PC-3 (cell line): ENCODE measurements around the gene IRX1. TPM values are rescaled to one million over a fixed set of nuclear protein-coding genes. Genes with fewer than 3 reads are reported as not detected.

Experiments
- ATAC-seq: fragments of 200-7000 bp; cut with Tn5 transposase; 2 replicates; pipeline ENCODE4 v1.9.1; 2020; ENCODE audit warnings: mild to moderate bottlenecking, moderate library complexity
- BruUV-seq: library from RNA; stranded (reverse); fragments of 400-500 nt; replicated peaks from 2 replicates; lab custom pipeline; 2021; lab: Mats Ljungman, UMichigan
- CTCF ChIA-PET: fragments of 300-600 bp; sonication (Branson Sonifier 250); formaldehyde crosslinking; loops from one replicate; lab custom pipeline; 2022; ENCODE audit warnings: antibody characterized with exemption; lab: Charles Lee
- POLR2A ChIA-PET: fragments of 300-600 bp; sonication (Branson Sonifier 250); formaldehyde crosslinking; loops from one replicate; lab custom pipeline; 2022; ENCODE audit warnings: antibody characterized with exemption; ENCODE audit not compliant: unreplicated experiment; lab: Charles Lee
- DNase-seq: peaks from one replicate; pipeline ENCODE4 v3.0.0-alpha.2; 2015
- H2AFZ ChIP-seq: fragments of 300-600 bp; sonication (generic); 2 replicates; pipeline ENCODE4 v1.6.0; 2016; ENCODE audit warnings: antibody characterized with exemption, low read length
- H3F3A ChIP-seq: fragments of 300-600 bp; sonication (generic); one replicate; pipeline ENCODE4 v1.6.0; 2017; ENCODE audit warnings: antibody characterized with exemption, low read length, control low read depth, mild to moderate bottlenecking; ENCODE audit not compliant: unreplicated experiment
- H3K27ac ChIP-seq: fragments of 300-600 bp; sonication (generic); 2 replicates; pipeline ENCODE4 v1.5.1; 2016; ENCODE audit warnings: mild to moderate bottlenecking, low read length
- H3K27me3 ChIP-seq: fragments of 300-600 bp; sonication (generic); 2 replicates; pipeline ENCODE4 v1.6.1; 2016; ENCODE audit warnings: low read length, mixed read lengths
- H3K36me3 ChIP-seq: fragments of 300-600 bp; sonication (generic); 2 replicates; pipeline ENCODE4 v1.6.1; 2016; ENCODE audit warnings: low read depth, mixed run types, low read length, mixed read lengths
- H3K4me1 ChIP-seq: fragments of 300-600 bp; sonication (generic); 2 replicates; pipeline ENCODE4 v1.5.1; 2016; ENCODE audit warnings: low read length; ENCODE audit not compliant: insufficient read depth
- H3K4me2 ChIP-seq: fragments of 300-600 bp; sonication (generic); 2 replicates; pipeline ENCODE4 v1.6.0; 2016; ENCODE audit warnings: low read length
- H3K4me3 ChIP-seq: fragments of 300-600 bp; sonication (generic); 2 replicates; pipeline ENCODE4 v1.5.1; 2016; ENCODE audit warnings: mild to moderate bottlenecking, low read length, mixed read lengths
- H3K79me2 ChIP-seq: fragments of 300-600 bp; sonication (generic); 2 replicates; pipeline ENCODE4 v1.6.1; 2017; ENCODE audit warnings: low read length, mixed read lengths
- H3K9ac ChIP-seq: fragments of 300-600 bp; sonication (generic); 2 replicates; pipeline ENCODE4 v1.6.0; 2016; ENCODE audit warnings: mild to moderate bottlenecking, low read length
- H3K9me2 ChIP-seq: fragments of 300-600 bp; sonication (generic); replicated peaks from 2 replicates; pipeline ENCODE4 v1.6.1; 2016; ENCODE audit warnings: mixed run types, low read length, mixed read lengths
- H3K9me3 ChIP-seq: fragments of 300-600 bp; sonication (generic); 2 replicates; pipeline ENCODE4 v1.6.1; 2016; ENCODE audit warnings: low read length, mixed read lengths
- H4K20me1 ChIP-seq: fragments of 300-600 bp; sonication (generic); 2 replicates; pipeline ENCODE4 v1.6.1; 2016; ENCODE audit warnings: low read length, mixed read lengths
- CTCF ChIP-seq: fragments of 300-600 bp; sonication (generic); conservative IDR thresholded peaks from 2 replicates; pipeline ENCODE4 v1.5.1; 2017; ENCODE audit warnings: antibody characterized with exemption, low read depth, mild to moderate bottlenecking, low read length
- EZH2 ChIP-seq: fragments of 300-600 bp; sonication (generic); IDR thresholded peaks from one replicate; pipeline ENCODE4 v1.6.1; 2017; ENCODE audit warnings: antibody characterized with exemption, mild to moderate bottlenecking, low read length; ENCODE audit not compliant: unreplicated experiment
- EZH2phosphoT487 ChIP-seq: fragments of 300-600 bp; sonication (generic); IDR thresholded peaks from 2 replicates; pipeline ENCODE4 v1.6.1; 2018; ENCODE audit warnings: mild to moderate bottlenecking, antibody characterized with exemption, low read length, borderline replicate concordance
- intact Hi-C: fragments of 100-400 bp; cut with micrococcal nuclease; formaldehyde crosslinking; loops from 2 replicates; pipeline ENCODE4 v1.9.0; 2023
- total RNA-seq: library from RNA; depleted of rRNA; stranded (reverse); fragments of >200 nt; gene quantifications from 2 replicates; pipeline ENCODE4 v1.2.3, GENCODE V29; 2014

Gene IRX1
- total RNA-seq, 1 experiment from 2014 or later = not detected

GRCh38 chr5:3593771-3594509 lies 1.7 kb upstream of the IRX1 start:
- DNase-seq = no peak
- CTCF ChIA-PET = no interaction called here
- Histone ChIP-seq H3K9me2 (no peaks in the 10 kb centered on the region), H3K27me3 (no peaks in the 10 kb centered on the region), H3K36me3 (no peaks in the 10 kb centered on the region), H2AFZ (no peak overlapping the region), H3K4me3 (no peak overlapping the region), H3K9ac (no peak overlapping the region), H3K4me1 (no peaks in the 10 kb centered on the region), H3K9me3 (no peaks in the 10 kb centered on the region), H4K20me1 (no peaks in the 10 kb centered on the region), H3K4me2 (no peak overlapping the region), H3K79me2 (no peaks in the 10 kb centered on the region), H3F3A (no peaks in the 10 kb centered on the region), H3K27ac (no peak overlapping the region)
- intact Hi-C loops = no loop called here
- no TSS peak for BruUV-seq
- POLR2A ChIA-PET = no interaction called here
- TF ChIP-seq EZH2phosphoT487 = no peak
- no peak for TF ChIP-seq EZH2
- TF ChIP-seq CTCF = no peak
- ATAC-seq = no peak

- Histone ChIP-seq H2AFZ (no peak overlapping the region), H3K9ac (no peak overlapping the region), H3K27me3 (no peaks in the 10 kb centered on the region), H3K79me2 (no peaks in the 10 kb centered on the region), H3K9me2 (no peaks in the 10 kb centered on the region), H3K27ac (no peak overlapping the region), H3K36me3 (no peaks in the 10 kb centered on the region), H3K4me3 (no peak overlapping the region), H3K9me3 (no peaks in the 10 kb centered on the region), H4K20me1 (no peaks in the 10 kb centered on the region), H3K4me1 (no peaks in the 10 kb centered on the region), H3F3A (no peaks in the 10 kb centered on the region), H3K4me2 (no peak overlapping the region)
- no peak for DNase-seq
- intact Hi-C loops = no loop called here
- TF ChIP-seq EZH2 = no peak
- no peak for TF ChIP-seq EZH2phosphoT487
- no peak for TF ChIP-seq CTCF
- ChIA-PET CTCF (no interaction called here), POLR2A (no interaction called here)
- no peak for ATAC-seq
- no TSS peak for BruUV-seq
Observed at GRCh38 chr5:3594510-3595005, 1.1 kb upstream of the IRX1 start.

- Histone ChIP-seq H3K79me2 (no peaks in the 10 kb centered on the region), H3K9ac (no peak overlapping the region), H3K9me3 (no peaks in the 10 kb centered on the region), H3K27ac (no peak overlapping the region), H3K4me2 (no peak overlapping the region), H4K20me1 (no peaks in the 10 kb centered on the region), H3F3A (no peaks in the 10 kb centered on the region), H3K4me3 (no peak overlapping the region), H3K9me2 (no peaks in the 10 kb centered on the region), H3K36me3 (no peaks in the 10 kb centered on the region), H3K27me3 (no peaks in the 10 kb centered on the region), H2AFZ (no peak overlapping the region), H3K4me1 (no peaks in the 10 kb centered on the region)
- DNase-seq (no peak), ATAC-seq (no peak)
- ChIA-PET POLR2A (no interaction called here), CTCF (no interaction called here)
- intact Hi-C loops = no loop called here
- no TSS peak for BruUV-seq
- TF ChIP-seq EZH2 = no peak
- TF ChIP-seq CTCF = no peak
- TF ChIP-seq EZH2phosphoT487 = no peak
Observed at GRCh38 chr5:3596261-3596825, 711 bp downstream of the IRX1 start.
